ENCODE results near the gene DIP2A.

The DIP2A gene

GRCh38 chr21:46600305-46600704, 141.6 kb downstream of the DIP2A start:
- DNase-seq, result no peak

GRCh38 chr21:46600978-46601377, 142.3 kb downstream of the DIP2A start:
- DNase-seq, result no peak

GRCh38 chr21:46603228-46603627, 144.5 kb downstream of the DIP2A start:
- DNase-seq, result no peak

GRCh38 chr21:46604329-46604974, 145.8 kb downstream of the DIP2A start:
- no peak for DNase-seq

GRCh38 chr21:46604975-46605766, 146.5 kb downstream of the DIP2A start, which contains the start of gene S100B:
TSS of gene S100B (minus strand) at chr21:46605082. CDS start at chr21:46602415, 2,667 bp downstream.
- no peak for DNase-seq

- DNase-seq, result no peak
Observed at GRCh38 chr21:46605767-46606426, 147.2 kb downstream of the DIP2A start.

GRCh38 chr21:46606427-46606813, 147.7 kb downstream of the DIP2A start:
- no peak for DNase-seq

GRCh38 chr21:46607636-46608035, 148.9 kb downstream of the DIP2A start:
- no peak for DNase-seq

- DNase-seq, result no peak
Observed at GRCh38 chr21:46608672-46609111, 150.0 kb downstream of the DIP2A start.

GRCh38 chr21:46610018-46610701, 151.5 kb downstream of the DIP2A start:
- no peak for DNase-seq

GRCh38 chr21:46613391-46613790, 154.7 kb downstream of the DIP2A start:
- DNase-seq, result no peak

GRCh38 chr21:46616050-46616449, 157.4 kb downstream of the DIP2A start:
- no peak for DNase-seq

- no peak for DNase-seq
Observed at GRCh38 chr21:46616656-46617055, 158.0 kb downstream of the DIP2A start.

- no peak for DNase-seq
Observed at GRCh38 chr21:46617267-46618051, 158.8 kb downstream of the DIP2A start.

GRCh38 chr21:46618738-46619379, 160.2 kb downstream of the DIP2A start:
- DNase-seq, result no peak

Data from cerebellar nuclear complex (tissue), 1 donor.